Left renal pelvis (tissue), 4 donors: Measurements from ENCODE around the gene NELFB. TPM values are rescaled to one million over a fixed set of nuclear protein-coding genes. Genes with fewer than 3 reads are reported as not detected.

Source experiments
- polyA plus RNA-seq, 4 donors: library from polyadenylated mRNA; unstranded; fragments of 120-200 nt; gene quantifications; one replicate each; pipeline ENCODE4 v1.2.1, GENCODE V29; 2013; ENCODE audit not compliant: insufficient read length in 4 of 4

The NELFB gene
- polyA plus RNA-seq, 4 donors = 44.5 to 56.7 (median 50.4) TPM

Other genes starting within 250 kb of the NELFB start
- 10 to 100 TPM; 18.7 to 52.8 (median 39.7) TPM for gene ABCA2, start 227.1 kb upstream of the NELFB start, polyA plus RNA-seq
- gene FUT7, start 223.2 kb upstream of the NELFB start, polyA plus RNA-seq = not detected
- 10 to 100 TPM; 20.4 to 48.7 (median 36.8) TPM for gene NPDC1, start 209.2 kb upstream of the NELFB start, polyA plus RNA-seq
- 1 to 10 TPM; 3.2 to 7.5 (median 5.8) TPM for gene ENTPD2, start 201.3 kb upstream of the NELFB start, polyA plus RNA-seq
- gene SAPCD2, start 184.8 kb upstream of the NELFB start, polyA plus RNA-seq = 1 to 10 TPM; 4.5 to 8.3 (median 5.7) TPM
- 1 to 10 TPM; 1.6 to 6.6 (median 4.9) TPM for gene UAP1L1, start 177.8 kb upstream of the NELFB start, polyA plus RNA-seq
- 10 to 100 TPM; 48.7 to 73.8 (median 52.6) TPM for gene MAN1B1, start 168.3 kb upstream of the NELFB start, polyA plus RNA-seq
- 10 to 100 TPM; 11.1 to 34.8 (median 17.9) TPM for gene DPP7, start 140.6 kb upstream of the NELFB start, polyA plus RNA-seq
- gene GRIN1, start 116.2 kb upstream of the NELFB start, polyA plus RNA-seq = under 1 TPM in 1 of 4 donors, not detected in 3; 0.20 TPM
- gene LRRC26, start 85.3 kb upstream of the NELFB start, polyA plus RNA-seq = not detected
- gene TMEM210, start 83.3 kb upstream of the NELFB start, polyA plus RNA-seq = not detected
- gene ANAPC2, start 66.8 kb upstream of the NELFB start, polyA plus RNA-seq = 10 to 100 TPM; 32.7 to 54.9 (median 41.4) TPM
- 10 to 100 TPM; 35.6 to 63.6 (median 43.0) TPM for gene SSNA1, start 66.7 kb upstream of the NELFB start, polyA plus RNA-seq
- 10 to 100 TPM in 3 of 4 donors, 1 to 10 TPM in 1; 8.3 to 19.6 (median 11.5) TPM for gene TPRN, start 54.6 kb upstream of the NELFB start, polyA plus RNA-seq
- gene TMEM203, start 49.7 kb upstream of the NELFB start, polyA plus RNA-seq = 10 to 100 TPM; 39.3 to 46.6 (median 44.9) TPM
- gene NDOR1, start 49.6 kb upstream of the NELFB start, polyA plus RNA-seq = 10 to 100 TPM in 2 of 4 donors, 1 to 10 TPM in 2; 8.8 to 18.8 (median 9.6) TPM
- 10 to 100 TPM in 1 of 4 donors, 1 to 10 TPM in 3; 3.2 to 15.3 (median 8.1) TPM for gene RNF208, start 33.1 kb upstream of the NELFB start, polyA plus RNA-seq
- gene CYSRT1, start 30.2 kb upstream of the NELFB start, polyA plus RNA-seq = 10 to 100 TPM in 2 of 4 donors, 1 to 10 TPM in 1, under 1 TPM in 1; 0.78 to 16.4 (median 7.9) TPM
- gene RNF224, start 27.8 kb upstream of the NELFB start, polyA plus RNA-seq = 10 to 100 TPM in 2 of 4 donors, 1 to 10 TPM in 1, under 1 TPM in 1; 0.41 to 15.5 (median 7.7) TPM
- 10 to 100 TPM in 1 of 4 donors, 1 to 10 TPM in 2, under 1 TPM in 1; 0.37 to 13.7 (median 5.2) TPM for gene SLC34A3, start 24.4 kb upstream of the NELFB start, polyA plus RNA-seq
- 100 to 1,000 TPM; 149 to 396 (median 315) TPM for gene TUBB4B, start 14.0 kb upstream of the NELFB start, polyA plus RNA-seq
- 1 to 10 TPM in 3 of 4 donors, under 1 TPM in 1; 0.57 to 4.8 (median 1.7) TPM for gene STPG3, start 4.0 kb upstream of the NELFB start, polyA plus RNA-seq
- gene TOR4A, start 22.4 kb downstream of the NELFB start, polyA plus RNA-seq = 1 to 10 TPM; 3.0 to 5.8 (median 4.9) TPM
- 1 to 10 TPM; 2.8 to 7.6 (median 6.7) TPM for gene NRARP, start 46.9 kb downstream of the NELFB start, polyA plus RNA-seq
- gene EXD3, start 167.8 kb downstream of the NELFB start, polyA plus RNA-seq = 10 to 100 TPM in 2 of 4 donors, 1 to 10 TPM in 2; 8.4 to 26.9 (median 11.4) TPM
- 10 to 100 TPM in 1 of 4 donors, 1 to 10 TPM in 3; 2.5 to 10.9 (median 4.3) TPM for gene NOXA1, start 168.1 kb downstream of the NELFB start, polyA plus RNA-seq
- gene ENTPD8, start 186.0 kb downstream of the NELFB start, polyA plus RNA-seq = under 1 TPM; 0.20 to 0.70 (median 0.32) TPM
- 10 to 100 TPM; 40.4 to 51.3 (median 46.4) TPM for gene NSMF, start 204.0 kb downstream of the NELFB start, polyA plus RNA-seq